ENCODE measurements around the gene PLA2R1. TPM values are rescaled to one million over a fixed set of nuclear protein-coding genes. Genes with fewer than 3 reads are reported as not detected.
A peak's percentile ranks its signal among the peaks of the same experiment; 100 is the strongest.

The PLA2R1 gene
- total RNA-seq, 2 donors from 2014 or later = 3.2 to 6.7 TPM

DNA sequence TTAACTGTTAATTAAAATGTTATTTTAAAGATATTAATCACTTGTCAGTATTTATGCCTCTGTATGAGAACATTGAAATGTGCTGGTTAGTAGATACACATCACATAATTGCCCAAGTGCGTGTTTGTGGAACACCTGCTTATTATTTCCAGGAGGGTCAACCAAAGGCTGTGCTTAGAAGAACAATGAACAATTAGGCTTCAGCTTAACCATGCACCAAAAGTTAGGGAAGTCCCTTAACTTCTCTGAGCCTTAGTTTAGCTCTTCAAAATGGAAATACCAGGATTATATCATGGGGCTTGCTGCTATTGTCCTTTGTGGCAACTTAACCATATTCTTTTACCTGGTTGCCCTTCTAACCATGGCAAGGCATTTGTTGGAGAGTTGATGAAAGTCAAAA, 43.0 kb upstream of the PLA2R1 start:
- H3K4me3 ChIP-seq = no peak overlapping the region
- H3K9me3 ChIP-seq = no peaks in the 10 kb centered on the region
- no peaks in the 10 kb centered on the region for H3K4me1 ChIP-seq
- intact Hi-C loops (cut with DNase I) = loop anchor here (5.0 kb wide), 2 partner anchors 107 to 887 kb away; no protein-coding TSS in a partner anchor
- TF ChIP-seq, protein P1, sequence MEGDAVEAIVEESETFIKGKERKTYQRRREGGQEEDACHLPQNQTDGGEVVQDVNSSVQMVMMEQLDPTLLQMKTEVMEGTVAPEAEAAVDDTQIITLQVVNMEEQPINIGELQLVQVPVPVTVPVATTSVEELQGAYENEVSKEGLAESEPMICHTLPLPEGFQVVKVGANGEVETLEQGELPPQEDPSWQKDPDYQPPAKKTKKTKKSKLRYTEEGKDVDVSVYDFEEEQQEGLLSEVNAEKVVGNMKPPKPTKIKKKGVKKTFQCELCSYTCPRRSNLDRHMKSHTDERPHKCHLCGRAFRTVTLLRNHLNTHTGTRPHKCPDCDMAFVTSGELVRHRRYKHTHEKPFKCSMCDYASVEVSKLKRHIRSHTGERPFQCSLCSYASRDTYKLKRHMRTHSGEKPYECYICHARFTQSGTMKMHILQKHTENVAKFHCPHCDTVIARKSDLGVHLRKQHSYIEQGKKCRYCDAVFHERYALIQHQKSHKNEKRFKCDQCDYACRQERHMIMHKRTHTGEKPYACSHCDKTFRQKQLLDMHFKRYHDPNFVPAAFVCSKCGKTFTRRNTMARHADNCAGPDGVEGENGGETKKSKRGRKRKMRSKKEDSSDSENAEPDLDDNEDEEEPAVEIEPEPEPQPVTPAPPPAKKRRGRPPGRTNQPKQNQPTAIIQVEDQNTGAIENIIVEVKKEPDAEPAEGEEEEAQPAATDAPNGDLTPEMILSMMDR (IDR thresholded peaks at IDR 0.05) = no peak
- H3K27me3 ChIP-seq = no peaks in the 10 kb centered on the region
- DNase-seq = no peak
- no peak overlapping the region for H3K27ac ChIP-seq
- H3K9ac ChIP-seq (ENCODE audit: low read depth in 2 of 2, low read length in 2 of 2) = no peak overlapping the region
- no peaks in the 10 kb centered on the region for H3K36me3 ChIP-seq

DNA sequence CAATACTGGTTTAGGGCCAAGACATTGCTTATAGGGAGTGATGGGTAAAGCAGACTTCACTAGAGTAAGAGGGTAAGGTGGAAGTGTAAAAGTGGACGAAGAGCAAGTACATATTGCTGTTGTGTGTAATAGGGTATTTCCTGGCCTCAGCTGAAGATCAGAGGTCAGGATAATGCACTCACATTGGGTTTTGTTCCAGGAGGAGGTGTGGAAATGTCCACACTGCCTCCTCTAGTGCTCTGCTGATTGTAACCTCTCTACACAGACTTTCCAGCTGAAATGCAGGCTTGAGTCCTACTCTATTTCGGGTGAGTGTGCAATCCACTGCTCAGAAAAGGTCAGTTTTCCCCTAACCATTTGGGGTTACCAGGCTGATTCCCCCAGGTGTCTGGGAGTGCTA, 41.7 kb upstream of the PLA2R1 start:
- no peaks in the 10 kb centered on the region for H3K4me1 ChIP-seq
- no peak overlapping the region for H3K4me3 ChIP-seq
- H3K27ac ChIP-seq = no peak overlapping the region
- H3K36me3 ChIP-seq = no peaks in the 10 kb centered on the region
- DNase-seq = no peak
- no peak overlapping the region for H3K9ac ChIP-seq (ENCODE audit: low read depth in 2 of 2, low read length in 2 of 2)
- intact Hi-C loops (cut with DNase I) = no loop called here
- H3K9me3 ChIP-seq = no peaks in the 10 kb centered on the region
- H3K27me3 ChIP-seq = no peaks in the 10 kb centered on the region
- TF ChIP-seq, protein P1 (IDR thresholded peaks at IDR 0.05) = no peak

- TF ChIP-seq, protein P1 (IDR thresholded peaks at IDR 0.05) = no peak
- DNase-seq = peak; percentile 44
- intact Hi-C loops (cut with DNase I) = no loop called here
- no peak overlapping the region for H3K4me3 ChIP-seq
- H3K4me1 ChIP-seq = no peaks in the 10 kb centered on the region
- peak overlapping the region in 1 of 2 donors; percentile 59 for H3K9ac ChIP-seq (ENCODE audit: low read depth in 2 of 2, low read length in 2 of 2)
- H3K27me3 ChIP-seq = no peaks in the 10 kb centered on the region
- H3K36me3 ChIP-seq = no peaks in the 10 kb centered on the region
- H3K27ac ChIP-seq = no peak overlapping the region
- H3K9me3 ChIP-seq = no peaks in the 10 kb centered on the region
Observed at GRCh38 chr2:160097326-160097725, 34.9 kb upstream of the PLA2R1 start.

- H3K36me3 ChIP-seq = no peaks in the 10 kb centered on the region
- TF ChIP-seq, protein P1 (IDR thresholded peaks at IDR 0.05) = no peak
- H3K27me3 ChIP-seq = no peaks in the 10 kb centered on the region
- no peak for DNase-seq
- H3K4me3 ChIP-seq = no peak overlapping the region
- no peak overlapping the region for H3K27ac ChIP-seq
- no peak overlapping the region for H3K9ac ChIP-seq (ENCODE audit: low read depth in 2 of 2, low read length in 2 of 2)
- H3K9me3 ChIP-seq = no peaks in the 10 kb centered on the region
- intact Hi-C loops (cut with DNase I) = no loop called here
- H3K4me1 ChIP-seq = no peaks in the 10 kb centered on the region
Observed at GRCh38 chr2:160096409-160096808, 34.0 kb upstream of the PLA2R1 start.

- Histone ChIP-seq H3K4me1 (no peaks in the 10 kb centered on the region), H3K36me3 (no peaks in the 10 kb centered on the region), H3K9me3 (peaks cover 4% of the 10 kb centered on the region), H3K4me3 (no peak overlapping the region), H3K27ac (no peak overlapping the region), H3K27me3 (no peaks in the 10 kb centered on the region), H3K9ac (ENCODE audit: low read depth in 2 of 2, low read length in 2 of 2) (no peak overlapping the region)
- intact Hi-C loops (cut with DNase I) = no loop called here
- TF ChIP-seq, protein P1 (IDR thresholded peaks at IDR 0.05) = no peak
- no peak for DNase-seq
Observed at GRCh38 chr2:160092445-160092844, 30.0 kb upstream of the PLA2R1 start.

All from colonic mucosa (tissue), 4 donors.